SK-N-MC (cell line): ENCODE measurements around the gene GDNF.
A peak's percentile ranks its signal among the peaks of the same experiment; 100 is the strongest.
"Not testable (repeated sequence)": the region's sequence is repeated elsewhere in the genome, so short reads cannot be mapped to it uniquely, and the experiment has no call there.

Experiments used
- DNase-seq: peaks from one replicate; pipeline ENCODE4 v3.0.0-alpha.2; 2011; ENCODE audit warnings: low read depth, low spot score
- H3K27ac ChIP-seq: fragments of 200-600 bp; sonication (generic); 2 replicates; pipeline ENCODE4 v1.5.1; 2016; ENCODE audit warnings: mixed run types
- H3K36me3 ChIP-seq: fragments of 200-600 bp; sonication (generic); 2 replicates; pipeline ENCODE4 v1.6.1; 2017; ENCODE audit warnings: antibody characterized with exemption, low read length, mixed read lengths; ENCODE audit not compliant: insufficient read depth
- H3K4me3 ChIP-seq: fragments of 200-600 bp; sonication (generic); 2 replicates; pipeline ENCODE4 v1.5.1; 2016
- H3K9ac ChIP-seq: fragments of 200-600 bp; sonication (generic); 2 replicates; pipeline ENCODE4 v1.8.0; 2017; ENCODE audit warnings: mixed run types, mixed read lengths; ENCODE audit not compliant: insufficient read length
- H3K9me3 ChIP-seq: fragments of 200-600 bp; sonication (generic); 2 replicates; pipeline ENCODE4 v1.6.1; 2017; ENCODE audit warnings: low read depth, mild to moderate bottlenecking, antibody characterized with exemption, low read length, moderate library complexity, mixed read lengths
- EZH2 ChIP-seq: fragments of 200-600 bp; sonication (generic); IDR thresholded peaks from one replicate; pipeline ENCODE4 v1.6.1; 2017; ENCODE audit warnings: antibody characterized with exemption
- FOXP2 ChIP-seq: optimal IDR thresholded peaks from 2 replicates; pipeline ENCODE3; 2011; ENCODE audit warnings: mild to moderate bottlenecking, moderate library complexity; ENCODE audit not compliant: insufficient read depth; ENCODE audit errors: extremely low read length, control extremely low read depth
- POLR2AphosphoS5 ChIP-seq: IDR thresholded peaks from 2 replicates; pipeline ENCODE4 v1.6.1; 2012; ENCODE audit warnings: mild to moderate bottlenecking, low read depth, low read length, borderline replicate concordance

The GDNF gene

GRCh38 chr5:37873988-37874387 is 34.1 kb upstream of the GDNF start:
- no peak overlapping the region for H3K27ac ChIP-seq
- no peak overlapping the region for H3K4me3 ChIP-seq
- TF ChIP-seq EZH2 (no peak), POLR2AphosphoS5 (no peak), FOXP2 (no peak)
- no peak for DNase-seq
- H3K36me3 ChIP-seq: no peaks in the 10 kb centered on the region
- no peak overlapping the region for H3K9ac ChIP-seq
- H3K9me3 ChIP-seq: peaks cover 6% of the 10 kb centered on the region; the same call in 1 of the 2 replicates

- DNase-seq: no peak
- TF ChIP-seq POLR2AphosphoS5 (no peak), FOXP2 (no peak), EZH2 (no peak)
- no peak overlapping the region for H3K9ac ChIP-seq
- H3K27ac ChIP-seq: peak overlapping the region; percentile 35; the same call in 1 of the 2 replicates
- H3K9me3 ChIP-seq: peaks cover 3% of the 10 kb centered on the region; the same call in 1 of the 2 replicates
- no peaks in the 10 kb centered on the region for H3K36me3 ChIP-seq
- H3K4me3 ChIP-seq: no peak overlapping the region
Observed at GRCh38 chr5:37871023-37871815, 31.4 kb upstream of the GDNF start.

GRCh38 chr5:37869216-37869615 is 29.4 kb upstream of the GDNF start:
- TF ChIP-seq POLR2AphosphoS5 (no peak), EZH2 (no peak), FOXP2 (no peak)
- no peak overlapping the region for H3K27ac ChIP-seq
- DNase-seq: no peak
- no peaks in the 10 kb centered on the region for H3K36me3 ChIP-seq
- no peaks in the 10 kb centered on the region for H3K9me3 ChIP-seq
- H3K4me3 ChIP-seq: no peak overlapping the region
- H3K9ac ChIP-seq: no peak overlapping the region

- no peaks in the 10 kb centered on the region for H3K36me3 ChIP-seq
- no peak overlapping the region for H3K4me3 ChIP-seq
- no peak for TF ChIP-seq EZH2
- TF ChIP-seq FOXP2: no peak
- TF ChIP-seq POLR2AphosphoS5: no peak
- H3K9me3 ChIP-seq: no peaks in the 10 kb centered on the region
- DNase-seq: no peak
- H3K27ac ChIP-seq: no peak overlapping the region
- no peak overlapping the region for H3K9ac ChIP-seq
Observed at GRCh38 chr5:37867654-37868053, 27.8 kb upstream of the GDNF start.

- not testable (repeated sequence) for H3K27ac ChIP-seq, DNase-seq, H3K9ac ChIP-seq, H3K36me3 ChIP-seq, H3K4me3 ChIP-seq, H3K9me3 ChIP-seq
Observed at GRCh38 chr5:37862907-37863306, 23.1 kb upstream of the GDNF start.

GRCh38 chr5:37860206-37860605 is 20.4 kb upstream of the GDNF start:
- no peaks in the 10 kb centered on the region for H3K36me3 ChIP-seq
- DNase-seq: no peak
- no peak overlapping the region for H3K4me3 ChIP-seq
- H3K27ac ChIP-seq: no peak overlapping the region
- H3K9me3 ChIP-seq: 0 out of 2 replicates have a peak, but pooled peaks cover 2% of the 10 kb centered on the region
- TF ChIP-seq POLR2AphosphoS5: no peak
- TF ChIP-seq EZH2: no peak
- no peak for TF ChIP-seq FOXP2
- no peak overlapping the region for H3K9ac ChIP-seq

GRCh38 chr5:37859805-37860204 is 20.0 kb upstream of the GDNF start:
- Histone ChIP-seq H3K9ac (no peak overlapping the region), H3K4me3 (no peak overlapping the region), H3K36me3 (no peaks in the 10 kb centered on the region), H3K27ac (no peak overlapping the region), H3K9me3 (0 out of 2 replicates have a peak, but pooled peaks cover 4% of the 10 kb centered on the region)
- no peak for TF ChIP-seq POLR2AphosphoS5
- TF ChIP-seq EZH2: no peak
- no peak for TF ChIP-seq FOXP2
- DNase-seq: no peak

GRCh38 chr5:37858250-37858649 is 18.4 kb upstream of the GDNF start:
- Histone ChIP-seq H3K36me3 (no peaks in the 10 kb centered on the region), H3K9ac (no peak overlapping the region), H3K9me3 (0 out of 2 replicates have a peak, but pooled peaks cover 4% of the 10 kb centered on the region), H3K4me3 (no peak overlapping the region), H3K27ac (no peak overlapping the region)
- DNase-seq: no peak
- TF ChIP-seq FOXP2: no peak

- Histone ChIP-seq H3K4me3 (no peak overlapping the region), H3K36me3 (no peaks in the 10 kb centered on the region)
Observed at GRCh38 chr5:37857696-37858095, 17.9 kb upstream of the GDNF start.

GRCh38 chr5:37855438-37855837 is 15.6 kb upstream of the GDNF start:
- Histone ChIP-seq H3K27ac (no peak overlapping the region), H3K36me3 (no peaks in the 10 kb centered on the region), H3K4me3 (no peak overlapping the region), H3K9ac (no peak overlapping the region), H3K9me3 (0 out of 2 replicates have a peak, but pooled peaks cover 4% of the 10 kb centered on the region)
- no peak for DNase-seq
- TF ChIP-seq POLR2AphosphoS5 (no peak), FOXP2 (no peak), EZH2 (no peak)

More at GRCh38 chr5:37857696-37858095, 17.9 kb upstream of the GDNF start:
- Histone ChIP-seq H3K9ac (no peak overlapping the region), H3K9me3 (0 out of 2 replicates have a peak, but pooled peaks cover 4% of the 10 kb centered on the region), H3K27ac (no peak overlapping the region)
- DNase-seq: no peak
- TF ChIP-seq POLR2AphosphoS5 (no peak), EZH2 (no peak), FOXP2 (no peak)
